ENCODE measurements around the gene KRT71. TPM values are rescaled to one million over a fixed set of nuclear protein-coding genes. Genes with fewer than 3 reads are reported as not detected.

The KRT71 gene
- total and polyA plus RNA-seq, 2 donors = 0.57 to 3.6 TPM

- peak overlapping the region; percentile 66 to 73 for H3K27ac ChIP-seq (ENCODE audit: low read depth in 1 of 2, low read length in 1 of 2)
- H3K4me1 ChIP-seq (ENCODE audit: control insufficient read depth in 2 of 2, insufficient read depth in 2 of 2, low read length in 2 of 2) = peaks cover 0 to 34% of the 10 kb centered on the region in 2 donors
- H3K9me3 ChIP-seq (ENCODE audit: control insufficient read depth in 2 of 2, insufficient read depth in 1 of 2, low read length in 1 of 2) = no peaks in the 10 kb centered on the region
- H3K4me3 ChIP-seq (ENCODE audit: low read length in 2 of 2) = no peak overlapping the region
- no peak for DNase-seq (ENCODE audit: low read depth in 6 of 9, low spot score in 9 of 9)
- WGBS = 89% methylated on average over 1 of the region's 1 CpG
- no peaks in the 10 kb centered on the region for H3K36me3 ChIP-seq (ENCODE audit: control insufficient read depth in 2 of 2, insufficient read depth in 2 of 2, low read length in 1 of 2)
- peaks cover 0 to 16% of the 10 kb centered on the region in 2 donors for H3K27me3 ChIP-seq (ENCODE audit: control insufficient read depth in 2 of 2, insufficient read depth in 1 of 2, low read length in 1 of 2)
These were observed 27.6 kb upstream of the KRT71 start for GRCh38 chr12:52580496-52580895.

- H3K4me1 ChIP-seq (ENCODE audit: control insufficient read depth in 2 of 2, insufficient read depth in 2 of 2, low read length in 2 of 2) = peaks cover 0 to 31% of the 10 kb centered on the region in 2 donors
- H3K36me3 ChIP-seq (ENCODE audit: control insufficient read depth in 2 of 2, insufficient read depth in 2 of 2, low read length in 1 of 2) = no peaks in the 10 kb centered on the region
- H3K27ac ChIP-seq (ENCODE audit: low read depth in 1 of 2, low read length in 1 of 2) = peak overlapping the region; percentile 66 to 73
- no peaks in the 10 kb centered on the region for H3K9me3 ChIP-seq (ENCODE audit: control insufficient read depth in 2 of 2, insufficient read depth in 1 of 2, low read length in 1 of 2)
- H3K27me3 ChIP-seq (ENCODE audit: control insufficient read depth in 2 of 2, insufficient read depth in 1 of 2, low read length in 1 of 2) = peaks cover 0 to 16% of the 10 kb centered on the region in 2 donors
- no peak overlapping the region for H3K4me3 ChIP-seq (ENCODE audit: low read length in 2 of 2)
- DNase-seq (ENCODE audit: low read depth in 6 of 9, low spot score in 9 of 9) = peak in 1 of 9 donors; percentile 17
- WGBS = 81% methylated on average over 10 of the region's 10 CpGs
These were observed 26.8 kb upstream of the KRT71 start for GRCh38 chr12:52579468-52580465.

GRCh38 chr12:52578469-52578868 is 25.5 kb upstream of the KRT71 start:
- peaks cover 0 to 16% of the 10 kb centered on the region in 2 donors for H3K27me3 ChIP-seq (ENCODE audit: control insufficient read depth in 2 of 2, insufficient read depth in 1 of 2, low read length in 1 of 2)
- no peaks in the 10 kb centered on the region for H3K9me3 ChIP-seq (ENCODE audit: control insufficient read depth in 2 of 2, insufficient read depth in 1 of 2, low read length in 1 of 2)
- H3K4me1 ChIP-seq (ENCODE audit: control insufficient read depth in 2 of 2, insufficient read depth in 2 of 2, low read length in 2 of 2) = peaks cover 0 to 31% of the 10 kb centered on the region in 2 donors
- peak overlapping the region in 1 of 2 donors; percentile 72 for H3K27ac ChIP-seq (ENCODE audit: low read depth in 1 of 2, low read length in 1 of 2)
- no peaks in the 10 kb centered on the region for H3K36me3 ChIP-seq (ENCODE audit: control insufficient read depth in 2 of 2, insufficient read depth in 2 of 2, low read length in 1 of 2)
- DNase-seq (ENCODE audit: low read depth in 6 of 9, low spot score in 9 of 9) = peak in 1 of 9 donors; percentile 22
- H3K4me3 ChIP-seq (ENCODE audit: low read length in 2 of 2) = no peak overlapping the region
- 93% methylated on average over 3 of the region's 3 CpGs for WGBS

- Histone ChIP-seq H3K9me3 (ENCODE audit: control insufficient read depth in 2 of 2, insufficient read depth in 1 of 2, low read length in 1 of 2) (no peaks in the 10 kb centered on the region), H3K4me1 (ENCODE audit: control insufficient read depth in 2 of 2, insufficient read depth in 2 of 2, low read length in 2 of 2) (peaks cover 0 to 28% of the 10 kb centered on the region in 2 donors), H3K4me3 (ENCODE audit: low read length in 2 of 2) (no peak overlapping the region), H3K36me3 (ENCODE audit: control insufficient read depth in 2 of 2, insufficient read depth in 2 of 2, low read length in 1 of 2) (no peaks in the 10 kb centered on the region), H3K27me3 (ENCODE audit: control insufficient read depth in 2 of 2, insufficient read depth in 1 of 2, low read length in 1 of 2) (peaks cover 0 to 13% of the 10 kb centered on the region in 2 donors), H3K27ac (ENCODE audit: low read depth in 1 of 2, low read length in 1 of 2) (peak overlapping the region in 1 of 2 donors; percentile 17)
- DNase-seq (ENCODE audit: low read depth in 6 of 9, low spot score in 9 of 9) = no peak
- WGBS = 98% methylated on average over 8 of the region's 8 CpGs
These were observed 24.4 kb upstream of the KRT71 start for GRCh38 chr12:52577316-52577715.

GRCh38 chr12:52575948-52576347 is 23.0 kb upstream of the KRT71 start:
- 97% methylated on average over 3 of the region's 3 CpGs for WGBS
- DNase-seq (ENCODE audit: low read depth in 6 of 9, low spot score in 9 of 9) = no peak

GRCh38 chr12:52575256-52575655 is 22.3 kb upstream of the KRT71 start:
- H3K4me3 ChIP-seq (ENCODE audit: low read length in 2 of 2) = no peak overlapping the region
- DNase-seq (ENCODE audit: low read depth in 6 of 9, low spot score in 9 of 9) = no peak
- peaks cover 0 to 9% of the 10 kb centered on the region in 2 donors for H3K4me1 ChIP-seq (ENCODE audit: control insufficient read depth in 2 of 2, insufficient read depth in 2 of 2, low read length in 2 of 2)
- WGBS = 93% methylated on average over 9 of the region's 9 CpGs
- no peaks in the 10 kb centered on the region for H3K9me3 ChIP-seq (ENCODE audit: control insufficient read depth in 2 of 2, insufficient read depth in 1 of 2, low read length in 1 of 2)
- H3K27me3 ChIP-seq (ENCODE audit: control insufficient read depth in 2 of 2, insufficient read depth in 1 of 2, low read length in 1 of 2) = peaks cover 0 to 9% of the 10 kb centered on the region in 2 donors
- H3K36me3 ChIP-seq (ENCODE audit: control insufficient read depth in 2 of 2, insufficient read depth in 2 of 2, low read length in 1 of 2) = no peaks in the 10 kb centered on the region
- H3K27ac ChIP-seq (ENCODE audit: low read depth in 1 of 2, low read length in 1 of 2) = no peak overlapping the region

More at GRCh38 chr12:52575948-52576347, 23.0 kb upstream of the KRT71 start:
- Histone ChIP-seq H3K36me3 (ENCODE audit: control insufficient read depth in 2 of 2, insufficient read depth in 2 of 2, low read length in 1 of 2) (no peaks in the 10 kb centered on the region), H3K27me3 (ENCODE audit: control insufficient read depth in 2 of 2, insufficient read depth in 1 of 2, low read length in 1 of 2) (peaks cover 0 to 9% of the 10 kb centered on the region in 2 donors), H3K4me1 (ENCODE audit: control insufficient read depth in 2 of 2, insufficient read depth in 2 of 2, low read length in 2 of 2) (peaks cover 0 to 16% of the 10 kb centered on the region in 2 donors), H3K9me3 (ENCODE audit: control insufficient read depth in 2 of 2, insufficient read depth in 1 of 2, low read length in 1 of 2) (no peaks in the 10 kb centered on the region), H3K4me3 (ENCODE audit: low read length in 2 of 2) (no peak overlapping the region), H3K27ac (ENCODE audit: low read depth in 1 of 2, low read length in 1 of 2) (no peak overlapping the region)

GRCh38 chr12:52573743-52574142 is 20.8 kb upstream of the KRT71 start, which contains the start of gene KRT74:
KRT74 (minus strand) TSS chr12:52573843; CDS start chr12:52573777, 66 bp downstream.
- Histone ChIP-seq H3K4me1 (ENCODE audit: control insufficient read depth in 2 of 2, insufficient read depth in 2 of 2, low read length in 2 of 2) (no peaks in the 10 kb centered on the region), H3K27me3 (ENCODE audit: control insufficient read depth in 2 of 2, insufficient read depth in 1 of 2, low read length in 1 of 2) (peaks cover 0 to 8% of the 10 kb centered on the region in 2 donors), H3K36me3 (ENCODE audit: control insufficient read depth in 2 of 2, insufficient read depth in 2 of 2, low read length in 1 of 2) (no peaks in the 10 kb centered on the region), H3K4me3 (ENCODE audit: low read length in 2 of 2) (no peak within 1 kb of the TSS), H3K9me3 (ENCODE audit: control insufficient read depth in 2 of 2, insufficient read depth in 1 of 2, low read length in 1 of 2) (no peaks in the 10 kb centered on the region), H3K27ac (ENCODE audit: low read depth in 1 of 2, low read length in 1 of 2) (no peak within 1 kb of the TSS)
- 96% methylated on average over 3 of the region's 3 CpGs for WGBS
- no peak for DNase-seq (ENCODE audit: low read depth in 6 of 9, low spot score in 9 of 9)

- WGBS = 91% methylated on average over 15 of the region's 15 CpGs
- no peaks in the 10 kb centered on the region for H3K4me1 ChIP-seq (ENCODE audit: control insufficient read depth in 2 of 2, insufficient read depth in 2 of 2, low read length in 2 of 2)
- no peaks in the 10 kb centered on the region for H3K36me3 ChIP-seq (ENCODE audit: control insufficient read depth in 2 of 2, insufficient read depth in 2 of 2, low read length in 1 of 2)
- H3K27me3 ChIP-seq (ENCODE audit: control insufficient read depth in 2 of 2, insufficient read depth in 1 of 2, low read length in 1 of 2) = peaks cover 0 to 8% of the 10 kb centered on the region in 2 donors
- no peak overlapping the region for H3K27ac ChIP-seq (ENCODE audit: low read depth in 1 of 2, low read length in 1 of 2)
- no peaks in the 10 kb centered on the region for H3K9me3 ChIP-seq (ENCODE audit: control insufficient read depth in 2 of 2, insufficient read depth in 1 of 2, low read length in 1 of 2)
- no peak overlapping the region for H3K4me3 ChIP-seq (ENCODE audit: low read length in 2 of 2)
- DNase-seq (ENCODE audit: low read depth in 6 of 9, low spot score in 9 of 9) = no peak
These were observed 20.4 kb upstream of the KRT71 start for GRCh38 chr12:52573306-52573705.

GRCh38 chr12:52570511-52570910 is 17.6 kb upstream of the KRT71 start:
- Histone ChIP-seq H3K9me3 (ENCODE audit: control insufficient read depth in 2 of 2, insufficient read depth in 1 of 2, low read length in 1 of 2) (no peaks in the 10 kb centered on the region), H3K4me1 (ENCODE audit: control insufficient read depth in 2 of 2, insufficient read depth in 2 of 2, low read length in 2 of 2) (no peaks in the 10 kb centered on the region), H3K36me3 (ENCODE audit: control insufficient read depth in 2 of 2, insufficient read depth in 2 of 2, low read length in 1 of 2) (no peaks in the 10 kb centered on the region), H3K4me3 (ENCODE audit: low read length in 2 of 2) (no peak overlapping the region), H3K27ac (ENCODE audit: low read depth in 1 of 2, low read length in 1 of 2) (no peak overlapping the region), H3K27me3 (ENCODE audit: control insufficient read depth in 2 of 2, insufficient read depth in 1 of 2, low read length in 1 of 2) (peaks cover 0 to 11% of the 10 kb centered on the region in 2 donors)
- no peak for DNase-seq (ENCODE audit: low read depth in 6 of 9, low spot score in 9 of 9)
- WGBS = 98% methylated on average over 10 of the region's 10 CpGs
